AG04449 (cell line): ENCODE results near the gene ITPR2.

ENCODE experiments used
- CTCF ChIA-PET: fragments of 350-600 bp; formaldehyde crosslinking; extraction: SDS; loops from one replicate; lab custom pipeline; 2021; ENCODE audit warnings: antibody characterized with exemption; lab: Yijun Ruan, JAX
- POLR2A ChIA-PET: fragments of 400-600, 350-600 bp; formaldehyde crosslinking; extraction: SDS; loops from one replicate; lab custom pipeline; 2020; ENCODE audit warnings: antibody characterized with exemption, inconsistent platforms; lab: Yijun Ruan, JAX
- DNase-seq: peaks from one replicate; pipeline ENCODE4 v3.0.0-alpha.2; 2010; ENCODE audit warnings: low read depth, low spot score
- H3K4me3 ChIP-seq: 2 replicates; pipeline ENCODE4 v1.5.1; 2011; ENCODE audit warnings: low read depth, mild to moderate bottlenecking, control low read depth, low read length
- TF ChIP-seq, protein P1 (sequence below): IDR thresholded peaks from one replicate; pipeline ENCODE4 v1.5.1; 2011; ENCODE audit warnings: mild to moderate bottlenecking, moderate library complexity, low read length, control low read depth, inconsistent platforms; ENCODE audit not compliant: insufficient read depth; ENCODE audit errors: missing control alignments

The ITPR2 gene

DNA sequence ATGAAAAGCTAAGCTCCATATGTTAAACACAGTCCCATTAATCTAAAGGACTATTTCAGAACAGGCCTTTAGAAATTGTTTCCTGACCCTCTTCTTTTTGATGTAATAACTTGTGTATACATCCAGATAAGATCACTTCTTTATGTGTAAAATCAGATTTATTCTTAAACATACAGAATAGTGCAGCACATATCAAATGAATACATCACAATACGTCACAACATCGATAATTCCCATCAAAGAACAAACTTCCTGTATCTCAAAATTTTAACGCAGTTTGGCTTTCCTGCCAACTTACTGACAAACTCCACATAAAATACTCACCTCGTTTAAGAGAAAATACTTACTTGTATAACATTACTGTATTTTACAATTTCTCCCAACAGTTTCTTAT, 108.7 kb downstream of the ITPR2 start:
- CTCF ChIA-PET, result interaction anchor here (0.8 kb wide), 1 partner anchor 21 kb away, joined by 3 read pairs; no protein-coding TSS in a partner anchor
- POLR2A ChIA-PET, result no interaction called here
- DNase-seq, result no peak
- H3K4me3 ChIP-seq, result no peak overlapping the region
- TF ChIP-seq, protein P1, sequence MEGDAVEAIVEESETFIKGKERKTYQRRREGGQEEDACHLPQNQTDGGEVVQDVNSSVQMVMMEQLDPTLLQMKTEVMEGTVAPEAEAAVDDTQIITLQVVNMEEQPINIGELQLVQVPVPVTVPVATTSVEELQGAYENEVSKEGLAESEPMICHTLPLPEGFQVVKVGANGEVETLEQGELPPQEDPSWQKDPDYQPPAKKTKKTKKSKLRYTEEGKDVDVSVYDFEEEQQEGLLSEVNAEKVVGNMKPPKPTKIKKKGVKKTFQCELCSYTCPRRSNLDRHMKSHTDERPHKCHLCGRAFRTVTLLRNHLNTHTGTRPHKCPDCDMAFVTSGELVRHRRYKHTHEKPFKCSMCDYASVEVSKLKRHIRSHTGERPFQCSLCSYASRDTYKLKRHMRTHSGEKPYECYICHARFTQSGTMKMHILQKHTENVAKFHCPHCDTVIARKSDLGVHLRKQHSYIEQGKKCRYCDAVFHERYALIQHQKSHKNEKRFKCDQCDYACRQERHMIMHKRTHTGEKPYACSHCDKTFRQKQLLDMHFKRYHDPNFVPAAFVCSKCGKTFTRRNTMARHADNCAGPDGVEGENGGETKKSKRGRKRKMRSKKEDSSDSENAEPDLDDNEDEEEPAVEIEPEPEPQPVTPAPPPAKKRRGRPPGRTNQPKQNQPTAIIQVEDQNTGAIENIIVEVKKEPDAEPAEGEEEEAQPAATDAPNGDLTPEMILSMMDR, result no peak

DNA sequence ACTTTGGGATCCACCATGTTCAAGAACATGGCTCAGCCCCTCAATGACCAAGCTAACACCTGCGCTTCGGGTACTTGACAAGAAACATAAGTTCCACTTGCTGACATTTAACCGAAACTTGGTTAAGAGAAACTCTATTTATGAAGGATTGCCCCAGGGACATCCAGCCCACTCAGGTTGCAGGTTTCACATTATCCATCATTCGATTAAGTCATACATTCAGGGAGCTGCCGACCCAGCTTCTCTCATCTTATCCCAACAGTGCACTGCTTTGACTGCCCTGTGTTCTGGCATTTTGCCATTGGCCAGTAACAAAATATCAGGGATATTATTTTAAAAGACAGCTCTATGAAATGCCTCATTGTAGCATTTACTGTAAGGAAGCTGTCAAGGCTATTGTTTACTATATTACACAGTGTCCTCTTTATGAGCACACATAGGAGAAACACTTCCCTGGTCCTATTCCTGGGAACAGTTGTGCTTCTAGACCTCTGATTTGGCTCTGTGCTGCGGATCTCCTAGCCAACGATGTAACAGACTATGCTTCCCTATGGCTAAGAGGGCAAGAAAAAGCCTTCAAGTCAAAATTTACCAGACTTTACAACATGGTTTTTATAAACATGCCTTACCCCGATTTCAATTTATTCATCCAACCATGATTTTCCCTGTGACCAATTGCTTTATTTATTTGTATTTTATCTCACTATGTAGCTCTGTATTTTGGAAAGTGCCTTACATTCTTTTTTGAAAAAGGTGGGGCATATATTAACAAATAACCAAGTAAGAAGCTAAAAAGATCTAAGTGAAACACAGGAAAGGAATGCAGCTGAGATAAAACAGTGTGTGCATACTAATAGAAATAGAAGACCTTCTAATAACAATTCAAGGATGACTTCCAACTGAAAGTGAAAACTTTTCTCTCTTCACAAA, 109.3 kb downstream of the ITPR2 start:
- TF ChIP-seq, protein P1, result no peak
- DNase-seq, result no peak
- ChIA-PET POLR2A (no interaction called here), CTCF (interaction anchor here (0.8 to 0.9 kb wide), 2 partner anchors 20 to 23 kb away, joined by 3 to 4 read pairs; no protein-coding TSS in a partner anchor)
- no peak overlapping the region for H3K4me3 ChIP-seq

- no peak for DNase-seq
- H3K4me3 ChIP-seq, result no peak overlapping the region
- ChIA-PET CTCF (interaction anchor here (1.8 to 2.0 kb wide), 2 partner anchors 20 to 163 kb away, joined by 6 read pairs; no protein-coding TSS in a partner anchor), POLR2A (no interaction called here)
- TF ChIP-seq, protein P1, result no peak
Measured at GRCh38 chr12:26721800-26722199, 111.2 kb downstream of the ITPR2 start.

DNA sequence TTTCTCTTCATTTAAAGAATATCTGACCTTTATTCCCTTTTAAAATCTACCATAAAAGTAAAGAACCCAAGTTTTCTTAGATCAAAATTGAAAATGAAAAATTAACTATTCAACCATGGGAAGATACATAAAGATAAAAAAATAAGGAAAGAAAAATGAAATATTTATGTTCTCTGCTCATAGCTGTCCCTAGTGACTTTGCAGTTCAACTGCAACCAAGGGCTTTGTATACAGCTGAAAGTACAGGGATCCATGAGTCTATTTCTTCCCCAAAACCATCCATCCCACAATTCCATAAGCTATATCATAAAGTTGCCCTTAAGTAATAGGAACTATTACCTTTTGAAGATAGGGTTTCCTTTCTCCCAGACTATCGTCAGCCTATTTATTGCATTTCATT, 113.1 kb downstream of the ITPR2 start:
- CTCF ChIA-PET, result interaction anchor here (1.3 to 2.8 kb wide), 4 partner anchors 9 to 17 kb away, joined by 3 to 10 read pairs (median 5); no protein-coding TSS in a partner anchor
- DNase-seq, result no peak
- POLR2A ChIA-PET, result no interaction called here

GRCh38 chr12:26717757-26718156, 115.2 kb downstream of the ITPR2 start:
- no peak overlapping the region for H3K4me3 ChIP-seq
- POLR2A ChIA-PET, result no interaction called here
- no peak for DNase-seq
- CTCF ChIA-PET, result interaction anchor here (1.2 kb wide), 1 partner anchor 16 kb away, joined by 4 read pairs; no protein-coding TSS in a partner anchor
- TF ChIP-seq, protein P1, result no peak

More for the DNA sequence above, 113.1 kb downstream of the ITPR2 start:
- TF ChIP-seq, protein P1, result no peak
- H3K4me3 ChIP-seq, result no peak overlapping the region

DNA sequence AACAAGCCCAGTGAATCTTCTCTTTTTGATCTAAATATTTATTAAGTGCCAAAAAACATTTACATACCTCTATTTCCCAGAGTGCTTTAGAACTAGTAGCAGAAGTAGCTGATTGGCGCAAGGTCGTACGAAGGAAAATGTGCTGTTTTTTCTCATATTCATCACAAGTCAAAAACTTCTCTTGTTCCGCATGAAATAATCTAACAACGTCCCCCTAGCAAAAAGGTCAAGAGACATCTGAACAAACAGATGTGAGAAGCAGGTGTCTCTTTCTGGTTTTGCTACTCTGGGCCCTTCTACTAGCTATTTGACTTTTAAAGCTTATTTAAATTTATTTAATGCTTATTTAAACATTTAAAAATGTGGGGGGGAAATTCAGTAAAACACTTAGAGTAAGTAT, 117.8 kb downstream of the ITPR2 start:
- H3K4me3 ChIP-seq, result no peak overlapping the region
- ChIA-PET POLR2A (no interaction called here), CTCF (interaction anchor here (0.8 to 2.2 kb wide), 2 partner anchors 9 to 16 kb away, joined by 3 to 7 read pairs; no protein-coding TSS in a partner anchor)
- TF ChIP-seq, protein P1, result no peak
- DNase-seq, result no peak
